ENCODE measurements around the gene OR52M1.

Gene OR52M1

DNA sequence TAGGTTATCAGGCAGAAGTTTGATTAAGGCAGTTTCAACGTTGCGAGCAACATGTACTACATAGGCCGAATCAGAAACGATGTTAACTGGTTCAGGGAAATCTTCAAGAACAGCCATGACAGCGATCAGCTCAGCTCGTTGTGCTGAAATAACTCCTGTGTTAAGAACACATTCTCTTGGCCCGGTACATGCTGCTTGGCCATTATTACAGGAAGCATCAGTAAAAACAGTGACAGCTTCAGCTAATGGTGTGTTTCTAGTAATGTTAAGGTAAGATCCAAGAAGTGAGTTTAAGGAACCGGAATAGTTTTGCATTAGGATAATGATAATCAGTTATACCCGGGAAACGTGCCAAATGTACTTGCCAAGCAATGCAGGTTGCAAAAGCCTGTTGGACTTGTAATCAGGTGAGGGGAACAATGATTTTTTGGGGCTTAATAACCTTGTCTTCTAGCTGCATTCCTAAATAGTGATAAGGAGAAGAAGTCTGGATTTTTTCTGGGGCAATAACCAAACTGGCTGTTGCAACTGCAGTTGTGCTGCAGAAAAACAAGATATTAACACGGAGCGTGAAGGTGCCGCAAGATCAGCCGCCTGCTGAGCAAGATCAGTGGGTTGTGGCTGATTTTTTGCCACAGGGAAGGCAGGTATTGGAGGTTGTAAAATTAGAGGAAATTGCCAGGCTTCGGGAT is 48.3 kb upstream of the OR52M1 start:
- Histone ChIP-seq H3K4me3 (ENCODE audit: low read length) (no peak overlapping the region), H3K9me2 (replicated peaks; ENCODE audit: control insufficient read depth, low read length) (no peaks in the 10 kb centered on the region), H3K4me2 (ENCODE audit: low read length) (no peak overlapping the region), H3K4me1 (ENCODE audit: control insufficient read depth, low read length) (no peaks in the 10 kb centered on the region), H3K27me3 (ENCODE audit: control insufficient read depth, low read length) (peaks cover 3% of the 10 kb centered on the region; the same call in 1 of the 2 replicates), H4K20me1 (ENCODE audit: control insufficient read depth, insufficient read depth, low read depth, low read length) (no peaks in the 10 kb centered on the region), H3K79me2 (ENCODE audit: control insufficient read depth, low read length) (no peaks in the 10 kb centered on the region), H3K9me3 (ENCODE audit: control insufficient read depth, insufficient read depth, low read length) (no peaks in the 10 kb centered on the region), H3K36me3 (ENCODE audit: control insufficient read depth, low read length) (no peaks in the 10 kb centered on the region), H3K27ac (ENCODE audit: low read depth, low read length) (no peak overlapping the region), H3F3A (ENCODE audit: control insufficient read depth, insufficient read depth) (no peaks in the 10 kb centered on the region)
- no peak for TF ChIP-seq EZH2phosphoT487 (IDR thresholded peaks at IDR 0.05; ENCODE audit: borderline replicate concordance, low read length)
- TF ChIP-seq, protein P1, sequence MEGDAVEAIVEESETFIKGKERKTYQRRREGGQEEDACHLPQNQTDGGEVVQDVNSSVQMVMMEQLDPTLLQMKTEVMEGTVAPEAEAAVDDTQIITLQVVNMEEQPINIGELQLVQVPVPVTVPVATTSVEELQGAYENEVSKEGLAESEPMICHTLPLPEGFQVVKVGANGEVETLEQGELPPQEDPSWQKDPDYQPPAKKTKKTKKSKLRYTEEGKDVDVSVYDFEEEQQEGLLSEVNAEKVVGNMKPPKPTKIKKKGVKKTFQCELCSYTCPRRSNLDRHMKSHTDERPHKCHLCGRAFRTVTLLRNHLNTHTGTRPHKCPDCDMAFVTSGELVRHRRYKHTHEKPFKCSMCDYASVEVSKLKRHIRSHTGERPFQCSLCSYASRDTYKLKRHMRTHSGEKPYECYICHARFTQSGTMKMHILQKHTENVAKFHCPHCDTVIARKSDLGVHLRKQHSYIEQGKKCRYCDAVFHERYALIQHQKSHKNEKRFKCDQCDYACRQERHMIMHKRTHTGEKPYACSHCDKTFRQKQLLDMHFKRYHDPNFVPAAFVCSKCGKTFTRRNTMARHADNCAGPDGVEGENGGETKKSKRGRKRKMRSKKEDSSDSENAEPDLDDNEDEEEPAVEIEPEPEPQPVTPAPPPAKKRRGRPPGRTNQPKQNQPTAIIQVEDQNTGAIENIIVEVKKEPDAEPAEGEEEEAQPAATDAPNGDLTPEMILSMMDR (IDR thresholded peaks at IDR 0.05; ENCODE audit: low read depth, low read length, poor library complexity, severe bottlenecking) = no peak

DNA sequence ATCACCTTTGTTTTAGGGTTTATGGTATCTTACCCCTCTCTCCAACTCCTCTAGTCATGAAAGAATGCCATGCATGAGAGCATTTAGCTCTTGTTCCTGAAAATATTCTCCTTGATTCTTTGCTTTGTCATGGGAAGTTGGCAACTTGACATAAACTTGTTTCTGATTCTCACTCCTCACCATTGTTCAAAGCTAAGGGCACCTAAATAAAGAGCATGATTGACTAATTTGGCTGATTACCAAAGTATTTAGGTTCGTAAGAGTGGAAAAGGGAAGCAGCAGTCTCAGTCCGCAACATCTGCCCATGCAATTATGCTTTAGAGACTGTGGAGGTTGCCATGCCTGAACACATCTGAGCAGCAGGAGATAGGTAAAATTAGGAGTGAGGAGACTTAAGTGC is 36.1 kb upstream of the OR52M1 start:
- Histone ChIP-seq H3K9me3 (ENCODE audit: control insufficient read depth, insufficient read depth, low read length) (no peaks in the 10 kb centered on the region), H3K4me2 (ENCODE audit: low read length) (no peak overlapping the region), H3K4me1 (ENCODE audit: control insufficient read depth, low read length) (no peaks in the 10 kb centered on the region), H3K4me3 (ENCODE audit: low read length) (no peak overlapping the region), H3K79me2 (ENCODE audit: control insufficient read depth, low read length) (no peaks in the 10 kb centered on the region), H3K27me3 (ENCODE audit: control insufficient read depth, low read length) (no peaks in the 10 kb centered on the region), H3K9me2 (replicated peaks; ENCODE audit: control insufficient read depth, low read length) (no peaks in the 10 kb centered on the region), H3K36me3 (ENCODE audit: control insufficient read depth, low read length) (no peaks in the 10 kb centered on the region), H4K20me1 (ENCODE audit: control insufficient read depth, insufficient read depth, low read depth, low read length) (no peaks in the 10 kb centered on the region), H3F3A (ENCODE audit: control insufficient read depth, insufficient read depth) (no peaks in the 10 kb centered on the region), H3K27ac (ENCODE audit: low read depth, low read length) (no peak overlapping the region)
- no peak for TF ChIP-seq EZH2phosphoT487 (IDR thresholded peaks at IDR 0.05; ENCODE audit: borderline replicate concordance, low read length)
- TF ChIP-seq, protein P1 (IDR thresholded peaks at IDR 0.05; ENCODE audit: low read depth, low read length, poor library complexity, severe bottlenecking) = no peak

DNA sequence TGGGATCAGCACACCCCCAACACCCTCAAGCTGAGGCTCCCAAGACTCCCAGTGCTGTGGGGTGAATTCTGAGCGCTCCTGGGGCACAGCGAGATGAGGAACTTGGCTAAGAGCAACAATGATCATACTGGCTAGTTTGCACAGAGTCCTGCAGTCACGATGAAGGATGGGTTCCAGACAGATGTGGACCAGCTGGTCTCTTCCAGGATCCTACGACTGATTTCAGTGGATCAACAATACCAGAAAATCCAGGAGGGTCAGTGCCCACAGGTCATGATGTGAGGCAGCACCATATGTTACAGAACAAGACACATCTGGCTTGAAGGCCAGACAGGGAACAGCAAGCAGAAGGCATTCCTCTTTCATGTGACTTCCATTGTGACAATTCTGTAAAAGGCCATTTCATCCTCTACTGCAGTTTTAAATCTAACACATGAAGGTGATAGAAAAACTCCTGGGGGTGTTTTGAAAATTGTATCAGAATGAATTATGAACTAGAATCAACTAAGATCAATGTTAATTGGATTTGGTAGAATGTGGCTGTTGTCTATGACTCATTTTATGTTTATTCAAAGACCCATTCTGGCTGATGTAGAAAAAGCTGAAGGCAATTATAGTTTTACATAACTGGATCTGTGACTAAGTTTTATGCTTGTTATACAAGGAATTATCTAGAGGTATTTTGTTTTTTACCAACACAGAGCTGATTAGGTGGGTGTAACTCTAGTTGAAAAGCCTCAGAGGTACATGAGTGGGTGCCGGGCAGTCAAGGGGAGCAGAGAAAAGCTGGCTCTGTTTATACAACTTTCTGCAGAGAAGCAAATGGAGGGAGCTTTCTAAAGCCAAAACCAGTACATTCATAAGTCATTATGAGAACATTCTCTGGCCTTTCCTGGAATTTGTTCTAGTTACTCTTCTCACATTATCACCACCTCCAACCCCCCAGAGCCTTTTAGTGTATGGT is 33.4 kb upstream of the OR52M1 start:
- Histone ChIP-seq H3F3A (ENCODE audit: control insufficient read depth, insufficient read depth) (no peaks in the 10 kb centered on the region), H3K4me2 (ENCODE audit: low read length) (no peak overlapping the region), H3K36me3 (ENCODE audit: control insufficient read depth, low read length) (no peaks in the 10 kb centered on the region), H3K27ac (ENCODE audit: low read depth, low read length) (no peak overlapping the region), H3K9me2 (replicated peaks; ENCODE audit: control insufficient read depth, low read length) (no peaks in the 10 kb centered on the region), H3K9me3 (ENCODE audit: control insufficient read depth, insufficient read depth, low read length) (no peaks in the 10 kb centered on the region), H3K4me1 (ENCODE audit: control insufficient read depth, low read length) (no peaks in the 10 kb centered on the region), H3K4me3 (ENCODE audit: low read length) (no peak overlapping the region), H4K20me1 (ENCODE audit: control insufficient read depth, insufficient read depth, low read depth, low read length) (no peaks in the 10 kb centered on the region), H3K79me2 (ENCODE audit: control insufficient read depth, low read length) (no peaks in the 10 kb centered on the region), H3K27me3 (ENCODE audit: control insufficient read depth, low read length) (no peaks in the 10 kb centered on the region)
- TF ChIP-seq, protein P1 (IDR thresholded peaks at IDR 0.05; ENCODE audit: low read depth, low read length, poor library complexity, severe bottlenecking) = no peak
- no peak for TF ChIP-seq EZH2phosphoT487 (IDR thresholded peaks at IDR 0.05; ENCODE audit: borderline replicate concordance, low read length)
